GM19193 (cell line): ENCODE data around the gene PTAFR.

ENCODE experiments used
- POLR2A ChIP-seq: IDR thresholded peaks from 4 replicates; pipeline ENCODE4 v1.6.1; 2011; ENCODE audit not compliant: insufficient read depth, insufficient read length; ENCODE audit errors: extremely low read depth

The PTAFR gene

DNA sequence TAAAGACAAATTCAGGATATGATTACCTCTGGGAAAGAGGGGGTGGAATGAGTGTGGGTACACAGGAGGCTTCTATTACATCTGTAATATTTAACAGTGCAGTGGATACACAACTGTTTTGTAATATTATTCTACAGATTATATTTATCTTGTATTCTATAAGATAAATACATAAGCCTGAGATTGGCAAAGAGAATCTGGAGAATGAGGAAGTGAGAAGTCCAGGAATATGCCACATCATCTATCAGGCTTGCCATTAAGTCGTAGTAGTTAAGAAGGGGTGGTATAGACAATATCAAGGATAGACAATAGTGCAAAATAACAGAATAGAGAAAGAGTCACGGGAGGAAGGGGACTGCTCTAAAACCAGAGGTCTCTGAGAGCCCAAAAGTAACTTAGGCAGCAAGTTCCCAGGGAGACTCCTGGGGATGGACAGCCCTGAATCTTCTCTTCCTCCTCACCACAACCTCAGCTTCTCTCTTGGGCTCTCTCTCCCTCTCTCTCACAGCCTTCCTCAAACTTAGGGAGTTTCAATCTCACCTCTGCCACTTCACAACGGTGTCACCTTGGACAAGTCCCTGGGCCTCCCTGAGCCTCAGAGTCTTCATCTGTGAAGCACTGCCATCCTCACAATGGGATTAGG lies 14.0 kb upstream of the PTAFR start:
- TF ChIP-seq POLR2A = no peak

DNA sequence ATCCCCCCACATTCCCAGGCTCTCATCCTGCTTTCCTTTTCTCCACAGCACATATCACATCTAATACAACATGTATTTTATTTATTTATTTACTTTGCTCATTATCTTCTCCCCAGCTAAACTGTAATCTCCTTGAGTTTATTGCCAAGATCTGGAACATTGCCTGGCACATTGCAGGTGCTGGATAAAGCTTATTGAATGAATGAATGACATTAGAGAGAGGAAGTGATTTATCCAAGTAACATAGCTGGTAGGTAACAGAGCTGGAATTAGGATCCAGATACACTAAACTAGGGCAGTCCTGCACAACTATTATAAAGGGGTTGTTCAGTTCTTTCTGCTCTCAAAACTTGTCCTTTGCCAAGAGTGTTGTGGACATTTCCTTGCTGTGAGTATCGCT lies 8.6 kb upstream of the PTAFR start:
- TF ChIP-seq POLR2A = no peak

DNA sequence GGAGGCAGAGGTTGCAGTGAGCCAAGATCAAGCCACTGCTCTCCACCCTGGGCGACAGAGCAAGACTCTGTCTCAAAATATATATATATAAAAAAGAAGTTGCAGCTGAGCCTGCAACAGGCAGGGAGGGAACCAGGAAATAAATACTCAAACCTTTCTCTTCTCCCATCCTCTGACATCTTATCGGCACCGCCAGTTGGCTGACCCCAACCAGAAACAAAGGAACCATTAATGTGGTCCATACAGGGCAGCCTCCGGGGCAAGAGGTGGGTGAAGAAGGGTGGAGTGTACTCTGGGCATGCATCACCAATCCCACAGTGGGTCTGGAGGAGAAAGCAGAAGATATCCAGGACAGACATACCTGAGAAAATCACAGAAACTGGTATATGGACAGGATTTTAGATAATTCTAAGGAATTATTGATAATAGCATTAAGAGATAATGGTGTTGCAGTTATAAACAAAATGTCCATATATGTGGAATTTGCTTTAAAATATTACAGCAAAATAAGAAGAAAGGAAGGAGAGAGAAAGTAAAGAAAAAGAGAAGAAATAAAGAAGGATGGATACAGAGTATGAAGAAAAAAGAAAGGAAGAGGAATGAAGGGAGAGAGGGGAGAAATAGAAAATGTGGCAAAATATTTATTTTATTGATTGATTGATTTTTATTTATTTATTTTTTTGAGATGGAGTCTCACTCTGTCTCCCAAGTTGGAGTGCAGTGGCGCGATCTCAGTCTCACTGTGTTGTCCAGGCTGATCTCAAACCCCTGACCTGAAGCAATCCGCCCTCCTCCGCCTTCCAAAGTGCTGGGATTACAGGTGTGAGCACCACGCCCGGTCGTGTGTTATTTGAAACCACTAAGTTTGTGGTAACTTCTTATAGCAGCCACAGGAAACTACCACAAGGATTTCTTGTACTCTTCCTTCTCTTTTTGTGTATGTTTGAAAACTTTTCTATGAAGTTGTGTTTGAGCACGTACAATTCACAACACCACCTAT lies 4.1 kb upstream of the PTAFR start:
- TF ChIP-seq POLR2A = no peak

DNA sequence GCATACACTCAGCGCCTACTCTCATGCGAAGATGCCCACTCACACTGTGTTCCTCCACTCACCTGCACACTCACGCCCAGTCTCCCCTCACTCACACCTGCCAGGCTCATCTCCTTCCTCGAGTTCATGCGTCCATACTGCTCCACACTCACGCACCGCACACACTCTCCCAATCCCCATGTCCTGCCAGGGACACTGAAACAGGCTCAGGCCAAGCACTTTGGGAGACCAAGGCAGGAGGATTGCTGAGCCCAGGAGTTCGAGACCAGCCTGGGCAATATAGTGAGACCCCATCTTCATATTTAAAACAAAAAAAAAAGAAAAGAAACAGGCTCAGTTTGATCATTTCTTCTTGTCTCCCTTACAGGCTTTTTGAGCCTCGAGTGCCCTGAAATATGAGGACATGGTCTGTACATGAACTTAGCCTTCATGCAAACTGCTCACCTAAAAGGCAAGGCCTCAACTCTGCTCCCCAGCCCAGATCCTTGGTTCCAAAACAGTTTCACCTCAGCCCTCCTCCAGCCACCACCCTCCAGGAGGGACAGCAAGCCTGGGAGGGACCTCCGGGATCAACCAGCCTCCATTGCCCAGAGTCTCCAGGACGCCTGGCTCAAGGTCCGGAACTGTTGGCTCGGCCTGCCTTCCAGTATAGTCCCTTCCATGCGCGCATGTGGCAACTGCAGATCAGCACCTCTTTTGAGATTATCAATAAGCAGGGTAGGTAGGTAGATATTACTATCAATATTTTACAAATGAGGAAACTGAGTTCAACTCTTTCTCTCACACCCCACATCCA lies 2.4 kb upstream of the PTAFR start:
- TF ChIP-seq POLR2A = no peak

DNA sequence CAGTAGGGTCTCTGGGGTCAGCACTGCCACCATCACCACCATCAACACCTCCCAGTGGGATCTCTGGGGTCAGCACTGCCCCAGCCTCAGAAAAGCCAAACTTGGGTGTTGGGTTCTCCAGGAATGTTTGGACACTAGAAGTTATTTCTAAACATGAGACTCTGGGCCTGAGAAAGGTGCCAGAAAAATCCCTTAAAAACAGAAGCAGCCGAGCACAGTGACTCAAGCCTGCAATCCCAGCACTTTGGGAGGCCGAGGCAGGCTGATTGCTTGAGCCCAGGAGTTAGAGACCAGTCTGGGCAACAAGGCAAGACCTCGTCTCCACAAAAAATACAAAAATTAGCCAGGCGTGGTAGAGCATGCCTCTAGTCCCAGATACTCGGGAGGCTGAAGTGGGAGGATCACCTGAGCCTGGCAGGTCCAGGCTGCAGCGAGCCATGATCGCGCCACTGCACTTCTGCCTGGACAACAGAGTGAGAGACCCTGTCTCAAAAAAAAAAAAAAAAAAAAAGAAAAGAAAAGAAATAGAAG lies 470 bp downstream of the PTAFR start:
- TF ChIP-seq POLR2A = no peak

DNA sequence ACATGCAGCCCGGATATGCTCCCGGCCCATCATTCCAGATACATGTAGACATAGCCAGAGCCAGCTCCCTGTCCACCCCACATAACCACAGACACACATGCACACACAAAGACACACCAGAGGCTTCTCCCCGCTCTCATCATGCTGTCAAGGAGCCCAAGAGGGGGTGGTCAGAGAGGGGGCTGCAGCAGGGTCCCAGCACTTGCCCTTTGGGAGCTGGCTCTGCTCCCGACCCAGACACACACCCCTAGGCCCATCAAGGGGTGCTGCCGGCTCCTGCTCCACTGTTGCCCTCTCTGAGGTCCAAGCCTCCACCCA lies 2.6 kb downstream of the PTAFR start:
- no peak for TF ChIP-seq POLR2A

DNA sequence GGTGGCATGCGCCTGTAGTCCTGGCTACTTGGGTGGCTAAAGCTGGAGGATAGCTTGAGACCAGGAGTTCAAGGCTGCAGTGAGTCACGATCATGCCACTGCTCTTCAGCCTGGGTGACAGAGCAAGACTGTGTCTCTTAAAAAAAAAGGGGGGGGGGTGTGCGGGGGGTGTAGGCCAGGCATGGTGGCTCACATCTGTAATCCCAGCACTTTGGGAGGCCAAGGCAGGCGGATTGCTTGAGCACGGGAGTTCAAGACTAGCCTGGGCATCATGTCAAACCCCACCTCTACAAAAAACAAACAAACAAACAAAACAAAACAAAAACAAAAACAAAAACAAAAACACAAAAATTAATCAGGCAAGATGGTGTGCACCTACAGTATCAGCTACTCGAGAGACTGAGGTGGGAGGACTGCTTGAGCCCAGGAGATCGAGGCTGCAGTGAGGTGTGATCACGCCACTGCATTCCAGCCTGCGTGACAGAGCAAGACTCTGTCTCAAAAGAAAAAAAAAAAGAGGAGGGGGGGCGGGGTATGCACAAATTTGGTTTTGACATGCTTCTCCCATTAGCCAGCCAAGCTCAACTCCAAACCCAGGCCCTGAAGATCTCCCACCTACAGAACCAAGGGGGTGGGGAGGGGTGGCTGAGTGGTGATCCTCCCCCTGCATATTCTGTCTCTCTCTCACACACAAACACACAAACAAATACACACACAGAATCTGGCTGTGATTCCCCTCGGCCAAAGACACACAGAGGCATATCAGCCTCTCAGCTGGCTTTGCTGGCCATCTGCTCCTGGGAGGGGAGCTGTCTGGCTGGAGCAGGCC lies 3.1 kb downstream of the PTAFR start:
- TF ChIP-seq POLR2A = no peak

DNA sequence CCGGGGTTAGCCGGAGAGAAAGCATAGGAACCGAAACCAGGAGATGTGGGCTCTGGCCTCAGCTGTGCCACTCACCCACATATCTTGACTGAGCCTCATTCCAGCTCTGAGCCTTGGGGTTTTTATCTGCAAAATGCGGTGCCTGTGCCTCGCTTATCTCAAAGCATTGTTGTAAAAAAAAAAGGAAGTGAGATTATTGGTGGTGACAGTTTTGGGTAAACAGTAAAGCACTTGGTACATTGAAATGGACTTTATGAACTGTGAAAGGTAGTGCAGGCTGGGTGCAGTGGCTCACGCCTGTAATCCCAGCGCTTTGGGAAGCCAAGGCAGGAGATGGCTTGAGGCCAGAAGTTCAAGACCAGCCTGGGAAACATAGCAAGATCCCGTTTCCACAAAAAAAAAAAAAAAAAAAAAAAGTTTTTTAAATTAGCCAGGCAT lies 3.8 kb downstream of the PTAFR start:
- TF ChIP-seq POLR2A = no peak

DNA sequence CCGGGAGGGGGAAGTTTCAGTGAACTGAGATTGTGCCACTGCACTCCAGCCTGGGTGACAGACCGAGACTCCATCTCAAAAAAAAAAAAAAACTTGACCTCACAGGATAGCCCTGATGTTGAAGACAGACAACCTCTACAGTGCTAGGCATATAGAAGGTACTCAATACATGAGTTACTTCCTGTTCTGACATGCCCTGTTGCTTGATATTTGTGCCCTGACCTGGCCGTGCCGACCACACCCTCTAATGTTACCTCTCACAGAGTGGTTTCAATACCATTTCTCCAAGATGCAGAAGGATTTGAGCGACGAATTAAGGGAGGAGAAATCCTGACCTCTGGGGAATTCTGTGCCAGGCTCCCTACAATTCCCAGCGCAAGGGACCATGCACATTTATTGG lies 5.2 kb downstream of the PTAFR start:
- no peak for TF ChIP-seq POLR2A

DNA sequence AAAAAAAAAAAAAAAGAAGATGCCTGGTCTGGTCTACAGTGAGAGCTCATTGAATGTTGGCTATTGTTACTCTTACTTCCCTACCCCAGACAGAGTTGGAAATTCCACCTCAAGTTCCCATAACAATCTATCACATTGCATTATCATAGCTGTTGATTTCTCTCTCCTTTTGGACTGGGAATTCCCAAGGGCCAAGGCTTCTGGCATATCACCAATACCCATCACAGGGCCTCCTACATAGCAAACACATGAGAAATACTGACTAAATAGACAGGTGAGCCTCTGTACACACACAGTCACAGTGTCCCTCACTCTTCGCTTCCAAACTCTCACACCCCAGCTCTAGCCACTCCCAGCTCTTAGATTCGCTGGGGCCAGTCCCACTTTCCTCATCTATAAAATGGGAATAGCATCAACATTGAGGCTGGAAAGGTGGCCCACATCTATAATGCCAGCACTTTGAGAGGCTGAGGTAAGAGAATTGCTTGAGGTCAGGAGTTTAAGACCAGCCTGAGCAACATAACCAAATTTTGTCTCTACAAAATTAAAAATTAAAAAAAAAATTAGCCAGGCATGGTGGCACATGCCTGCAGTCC lies 6.4 kb downstream of the PTAFR start:
- no peak for TF ChIP-seq POLR2A

DNA sequence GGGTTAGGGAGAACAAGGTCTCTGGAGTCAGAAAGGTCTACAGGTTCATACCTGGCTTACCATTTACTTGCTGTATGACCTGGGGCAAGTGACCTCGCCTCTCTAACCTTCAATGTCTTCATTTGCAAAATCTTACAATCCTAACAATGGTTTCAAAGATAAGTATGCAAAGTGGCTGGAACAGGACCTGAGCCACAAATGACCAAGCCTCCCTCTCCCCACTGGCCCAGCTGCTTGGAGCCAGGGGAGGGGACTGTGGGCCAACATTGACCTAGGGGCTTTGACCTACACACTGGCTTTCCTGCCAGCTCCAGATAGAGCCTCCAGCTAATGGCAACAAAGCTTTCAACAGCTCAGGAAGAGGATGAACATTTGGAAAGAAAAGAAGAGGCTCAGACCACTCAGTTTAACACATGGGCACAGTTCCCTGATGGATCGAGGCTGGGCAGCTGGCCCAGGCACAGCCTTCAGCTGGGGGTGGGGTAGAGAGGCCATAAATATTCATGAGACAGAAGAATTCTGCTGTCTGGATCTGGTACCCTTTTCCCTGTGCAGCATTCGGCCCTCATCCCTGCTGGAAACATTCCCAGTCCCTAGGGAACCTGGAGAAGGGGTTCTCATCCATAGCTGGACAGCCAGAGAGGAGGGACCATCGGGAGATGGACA lies 12.9 kb downstream of the PTAFR start:
- TF ChIP-seq POLR2A = no peak

DNA sequence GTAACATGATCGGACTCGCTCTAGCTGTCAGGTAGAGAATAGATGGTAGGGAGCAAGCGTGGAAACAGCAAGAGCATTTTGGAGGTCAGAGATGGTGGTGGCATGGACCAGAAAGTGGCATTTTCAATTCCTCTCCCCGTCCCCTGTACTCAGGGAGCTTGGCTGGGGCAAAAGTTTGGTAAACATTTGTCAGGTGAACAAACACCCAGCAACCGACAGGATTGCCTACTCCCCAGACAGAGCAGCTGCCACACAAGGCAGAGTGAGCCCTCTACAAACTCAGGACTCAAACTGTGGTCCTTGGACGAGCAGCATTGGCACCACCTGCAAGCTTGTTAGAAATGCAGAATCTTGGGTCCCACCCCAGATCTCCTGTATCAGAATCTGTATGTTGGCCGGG lies 14.3 kb downstream of the PTAFR start:
- no peak for TF ChIP-seq POLR2A

DNA sequence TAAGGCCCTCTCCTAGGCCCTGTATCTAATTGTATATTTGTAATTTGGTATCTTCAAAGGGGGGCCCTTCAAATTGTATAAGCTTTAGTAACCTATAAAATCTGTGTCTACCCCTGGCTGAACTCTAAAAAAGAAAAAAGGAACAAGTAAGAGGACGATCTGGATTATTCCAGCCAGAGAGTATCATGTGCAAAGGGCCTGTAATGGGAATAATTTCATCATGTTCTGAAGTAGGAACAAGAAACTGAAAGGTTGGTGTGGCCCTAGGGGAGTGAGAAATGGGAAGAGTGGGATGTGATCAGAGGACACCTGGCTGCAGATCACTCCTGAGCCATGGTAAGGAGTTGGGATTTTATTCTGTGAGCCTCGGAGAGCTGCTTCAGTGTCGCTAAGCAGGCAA lies 14.7 kb downstream of the PTAFR start:
- TF ChIP-seq POLR2A = no peak

DNA sequence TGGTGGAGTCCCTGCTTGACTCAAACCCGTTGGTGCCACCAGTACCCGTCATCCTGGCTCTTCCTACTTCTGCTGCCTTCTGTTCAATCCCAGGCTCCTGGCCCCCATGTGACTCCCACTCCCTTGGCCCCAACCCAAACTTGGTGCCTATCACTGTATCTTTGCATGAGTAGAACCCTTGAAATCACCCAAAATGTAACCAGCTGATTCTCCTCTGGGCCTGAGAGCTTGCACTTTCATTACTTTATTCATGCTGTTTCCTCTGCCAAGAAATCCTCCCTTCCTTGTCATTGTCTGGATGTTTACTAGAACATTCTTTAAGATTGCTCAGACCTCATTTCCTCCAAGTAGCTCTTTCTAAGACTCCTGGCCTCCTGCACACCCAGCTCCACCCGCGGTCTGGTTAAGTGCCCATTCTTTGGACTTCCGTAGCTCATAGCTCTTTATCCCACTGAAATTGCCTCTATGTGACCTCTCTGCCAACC lies 15.7 kb downstream of the PTAFR start:
- no peak for TF ChIP-seq POLR2A

DNA sequence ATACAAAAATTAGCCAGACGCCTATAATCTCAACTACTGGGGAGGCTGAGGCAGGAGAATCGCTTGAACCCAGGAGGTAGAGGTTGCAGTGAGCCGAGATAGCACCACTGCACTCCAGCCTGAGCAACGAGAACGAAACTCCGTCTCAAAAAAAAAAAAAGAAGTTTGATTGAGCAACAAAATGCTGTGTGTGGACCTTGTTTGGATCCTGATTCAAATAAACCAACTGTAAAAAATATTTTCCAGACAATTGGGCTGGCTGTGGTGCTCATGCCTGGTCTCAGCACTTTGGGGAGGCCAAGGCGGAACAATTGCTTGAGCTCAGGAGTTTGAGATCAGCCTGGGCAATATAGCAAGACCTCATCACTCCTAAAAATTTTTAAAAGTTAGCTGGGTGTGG lies 16.8 kb downstream of the PTAFR start:
- TF ChIP-seq POLR2A = no peak
